ENCODE results near the gene CLDN1. TPM values are rescaled to one million over a fixed set of nuclear protein-coding genes. Genes with fewer than 3 reads are reported as not detected.
A peak's percentile ranks its signal among the peaks of the same experiment; 100 is the strongest.

The CLDN1 gene
- polyA plus RNA-seq, 1 donor from 2014 or later: 1.3 TPM

DNA sequence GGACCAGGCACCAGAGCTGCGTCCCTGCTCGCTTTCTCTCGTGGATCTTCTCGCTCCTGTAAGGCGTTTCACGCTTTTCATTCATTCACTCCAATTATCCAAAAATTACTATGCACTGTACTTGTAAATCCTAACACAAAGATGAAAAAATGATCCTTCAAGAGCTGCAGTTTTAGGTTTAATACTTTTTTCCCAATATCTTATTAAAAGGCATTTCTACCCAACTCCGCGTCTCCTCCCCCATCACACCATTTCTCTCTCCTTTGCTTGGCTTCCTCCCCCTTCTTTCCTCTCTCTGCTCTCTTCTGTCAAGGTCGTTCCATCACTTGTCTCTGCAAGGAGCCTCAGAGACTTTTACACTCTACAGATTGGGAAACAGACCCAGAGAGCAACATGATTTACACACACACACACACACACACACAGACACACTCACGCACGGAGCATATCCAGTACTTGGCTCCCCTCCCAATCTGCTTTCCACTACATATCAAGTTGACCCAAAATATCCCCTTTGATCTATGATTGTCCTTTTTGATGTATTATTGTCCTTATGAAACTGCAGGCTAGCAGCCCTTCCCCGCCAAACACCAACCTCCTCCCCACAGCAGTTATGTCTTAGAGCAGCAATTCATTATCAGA, 479 bp upstream of the CLDN1 start:
- Histone ChIP-seq H3K4me3 (ENCODE audit: low read length) (peak overlapping the region; percentile 81), H3K79me2 (replicated peaks; ENCODE audit: insufficient read depth, low read length) (no peaks in the 10 kb centered on the region), H3F3A (ENCODE audit: insufficient read depth, low read length, poor library complexity, severe bottlenecking) (no peaks in the 10 kb centered on the region), H3K27me3 (ENCODE audit: insufficient read depth, low read depth, low read length) (peaks cover 21% of the 10 kb centered on the region), H2AFZ (ENCODE audit: low read depth, low read length) (no peak overlapping the region), H3K9ac (ENCODE audit: low read length) (no peak overlapping the region), H3K9me3 (ENCODE audit: low read length) (no peaks in the 10 kb centered on the region), H4K20me1 (ENCODE audit: insufficient read depth) (no peaks in the 10 kb centered on the region), H3K27ac (ENCODE audit: low read length) (no peak overlapping the region), H3K9me2 (ENCODE audit: insufficient read depth, low read length) (no peaks in the 10 kb centered on the region), H3K4me2 (ENCODE audit: low read length) (no peak overlapping the region), H3K36me3 (ENCODE audit: insufficient read depth, low read length) (no peaks in the 10 kb centered on the region)
- TF ChIP-seq EP300 (conservative IDR thresholded peaks at IDR 0.05; ENCODE audit: poor library complexity, severe bottlenecking): no peak
- TF ChIP-seq SMC3 (conservative IDR thresholded peaks at IDR 0.05; ENCODE audit: poor library complexity): no peak

DNA sequence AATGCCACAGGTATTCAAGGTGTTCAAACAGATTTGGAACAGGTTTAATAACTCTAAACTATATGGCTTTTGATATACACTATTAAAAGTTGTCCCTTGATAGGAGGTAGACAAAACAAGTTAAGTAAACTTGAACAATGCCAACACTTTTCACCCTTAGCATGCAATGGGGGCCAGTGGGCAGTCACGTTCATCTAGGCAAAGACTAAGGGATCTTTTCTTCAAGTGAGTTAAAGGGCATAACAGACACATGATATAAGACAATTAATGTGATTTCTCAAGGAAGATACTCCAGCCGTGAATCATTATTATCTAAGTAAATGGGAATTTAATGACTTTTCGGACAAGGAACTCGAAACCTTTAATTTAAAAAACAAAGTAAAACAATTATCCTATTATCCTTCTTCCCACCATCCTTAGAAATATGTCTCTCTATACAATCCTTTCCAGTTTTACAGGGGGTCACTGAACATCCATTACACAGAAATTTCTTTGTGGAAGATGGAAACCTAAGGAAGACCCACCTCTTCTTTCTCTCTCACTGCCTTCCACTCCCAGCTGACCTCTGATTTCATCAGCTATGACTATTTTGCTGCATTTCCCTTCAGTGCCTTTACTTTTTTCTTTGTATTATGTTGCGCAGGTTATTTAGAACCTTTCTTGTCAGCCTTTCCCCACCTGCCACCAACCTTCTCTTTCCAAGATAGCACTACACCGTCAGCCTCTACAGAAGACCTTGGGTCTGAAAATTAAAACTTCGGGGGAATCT, 1.5 kb downstream of the CLDN1 start:
- no peak overlapping the region for H3K9ac ChIP-seq (ENCODE audit: low read length)
- H3K9me2 ChIP-seq (ENCODE audit: insufficient read depth, low read length): no peaks in the 10 kb centered on the region
- no peaks in the 10 kb centered on the region for H3F3A ChIP-seq (ENCODE audit: insufficient read depth, low read length, poor library complexity, severe bottlenecking)
- no peak overlapping the region for H3K4me2 ChIP-seq (ENCODE audit: low read length)
- no peak overlapping the region for H3K27ac ChIP-seq (ENCODE audit: low read length)
- no peak for TF ChIP-seq RAD21 (conservative IDR thresholded peaks at IDR 0.05)
- TF ChIP-seq, protein P1, sequence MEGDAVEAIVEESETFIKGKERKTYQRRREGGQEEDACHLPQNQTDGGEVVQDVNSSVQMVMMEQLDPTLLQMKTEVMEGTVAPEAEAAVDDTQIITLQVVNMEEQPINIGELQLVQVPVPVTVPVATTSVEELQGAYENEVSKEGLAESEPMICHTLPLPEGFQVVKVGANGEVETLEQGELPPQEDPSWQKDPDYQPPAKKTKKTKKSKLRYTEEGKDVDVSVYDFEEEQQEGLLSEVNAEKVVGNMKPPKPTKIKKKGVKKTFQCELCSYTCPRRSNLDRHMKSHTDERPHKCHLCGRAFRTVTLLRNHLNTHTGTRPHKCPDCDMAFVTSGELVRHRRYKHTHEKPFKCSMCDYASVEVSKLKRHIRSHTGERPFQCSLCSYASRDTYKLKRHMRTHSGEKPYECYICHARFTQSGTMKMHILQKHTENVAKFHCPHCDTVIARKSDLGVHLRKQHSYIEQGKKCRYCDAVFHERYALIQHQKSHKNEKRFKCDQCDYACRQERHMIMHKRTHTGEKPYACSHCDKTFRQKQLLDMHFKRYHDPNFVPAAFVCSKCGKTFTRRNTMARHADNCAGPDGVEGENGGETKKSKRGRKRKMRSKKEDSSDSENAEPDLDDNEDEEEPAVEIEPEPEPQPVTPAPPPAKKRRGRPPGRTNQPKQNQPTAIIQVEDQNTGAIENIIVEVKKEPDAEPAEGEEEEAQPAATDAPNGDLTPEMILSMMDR (IDR thresholded peaks at IDR 0.05; ENCODE audit: poor library complexity, severe bottlenecking): no peak
- TF ChIP-seq EP300 (conservative IDR thresholded peaks at IDR 0.05; ENCODE audit: poor library complexity, severe bottlenecking): no peak
- no peak overlapping the region for H3K4me3 ChIP-seq (ENCODE audit: low read length)
- H3K36me3 ChIP-seq (ENCODE audit: insufficient read depth, low read length): no peaks in the 10 kb centered on the region
- no peak overlapping the region for H2AFZ ChIP-seq (ENCODE audit: low read depth, low read length)
- H3K9me3 ChIP-seq (ENCODE audit: low read length): no peaks in the 10 kb centered on the region
- H3K79me2 ChIP-seq (replicated peaks; ENCODE audit: insufficient read depth, low read length): no peaks in the 10 kb centered on the region
- no peaks in the 10 kb centered on the region for H4K20me1 ChIP-seq (ENCODE audit: insufficient read depth)
- H3K27me3 ChIP-seq (ENCODE audit: insufficient read depth, low read depth, low read length): peaks cover 21% of the 10 kb centered on the region

DNA sequence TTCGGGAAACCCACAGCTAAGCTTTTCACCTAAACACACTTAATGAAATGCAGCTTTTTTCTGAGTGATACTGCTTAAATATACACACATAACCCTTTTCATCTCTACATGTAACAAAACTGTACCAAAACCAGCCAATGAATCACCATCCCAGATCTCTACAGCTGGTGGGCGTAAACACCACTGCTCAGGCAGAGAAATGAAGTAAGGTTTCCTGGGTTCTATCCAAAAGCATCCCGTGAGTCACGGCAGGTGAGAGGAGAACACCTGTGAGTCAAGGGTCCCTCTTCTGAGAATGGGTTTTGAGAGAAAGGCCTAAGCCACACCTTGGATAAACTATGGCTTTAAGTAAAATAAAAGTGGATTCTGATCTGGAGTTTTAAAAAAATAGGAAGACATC, 2.6 kb downstream of the CLDN1 start:
- H3K9me3 ChIP-seq (ENCODE audit: low read length): no peaks in the 10 kb centered on the region
- no peak overlapping the region for H3K9ac ChIP-seq (ENCODE audit: low read length)
- H4K20me1 ChIP-seq (ENCODE audit: insufficient read depth): no peaks in the 10 kb centered on the region
- no peak overlapping the region for H3K4me2 ChIP-seq (ENCODE audit: low read length)
- H3K27ac ChIP-seq (ENCODE audit: low read length): no peak overlapping the region
- no peaks in the 10 kb centered on the region for H3K9me2 ChIP-seq (ENCODE audit: insufficient read depth, low read length)
- H2AFZ ChIP-seq (ENCODE audit: low read depth, low read length): no peak overlapping the region
- no peak for TF ChIP-seq EP300 (conservative IDR thresholded peaks at IDR 0.05; ENCODE audit: poor library complexity, severe bottlenecking)
- no peak for TF ChIP-seq MXI1 (conservative IDR thresholded peaks at IDR 0.05; ENCODE audit: poor library complexity, severe bottlenecking)
- TF ChIP-seq EZH2 (IDR thresholded peaks at IDR 0.05; ENCODE audit: borderline replicate concordance, insufficient read depth, low read length, poor library complexity, severe bottlenecking): no peak
- TF ChIP-seq SMC3 (conservative IDR thresholded peaks at IDR 0.05; ENCODE audit: poor library complexity): no peak
- no peak for TF ChIP-seq POLR2AphosphoS5 (IDR thresholded peaks at IDR 0.05)
- no peak for TF ChIP-seq RAD21 (conservative IDR thresholded peaks at IDR 0.05)
- TF ChIP-seq, protein P1 (IDR thresholded peaks at IDR 0.05; ENCODE audit: poor library complexity, severe bottlenecking): no peak
- no peak for TF ChIP-seq TAF1 (IDR thresholded peaks at IDR 0.05; ENCODE audit: low read depth)
- TF ChIP-seq, protein P2, sequence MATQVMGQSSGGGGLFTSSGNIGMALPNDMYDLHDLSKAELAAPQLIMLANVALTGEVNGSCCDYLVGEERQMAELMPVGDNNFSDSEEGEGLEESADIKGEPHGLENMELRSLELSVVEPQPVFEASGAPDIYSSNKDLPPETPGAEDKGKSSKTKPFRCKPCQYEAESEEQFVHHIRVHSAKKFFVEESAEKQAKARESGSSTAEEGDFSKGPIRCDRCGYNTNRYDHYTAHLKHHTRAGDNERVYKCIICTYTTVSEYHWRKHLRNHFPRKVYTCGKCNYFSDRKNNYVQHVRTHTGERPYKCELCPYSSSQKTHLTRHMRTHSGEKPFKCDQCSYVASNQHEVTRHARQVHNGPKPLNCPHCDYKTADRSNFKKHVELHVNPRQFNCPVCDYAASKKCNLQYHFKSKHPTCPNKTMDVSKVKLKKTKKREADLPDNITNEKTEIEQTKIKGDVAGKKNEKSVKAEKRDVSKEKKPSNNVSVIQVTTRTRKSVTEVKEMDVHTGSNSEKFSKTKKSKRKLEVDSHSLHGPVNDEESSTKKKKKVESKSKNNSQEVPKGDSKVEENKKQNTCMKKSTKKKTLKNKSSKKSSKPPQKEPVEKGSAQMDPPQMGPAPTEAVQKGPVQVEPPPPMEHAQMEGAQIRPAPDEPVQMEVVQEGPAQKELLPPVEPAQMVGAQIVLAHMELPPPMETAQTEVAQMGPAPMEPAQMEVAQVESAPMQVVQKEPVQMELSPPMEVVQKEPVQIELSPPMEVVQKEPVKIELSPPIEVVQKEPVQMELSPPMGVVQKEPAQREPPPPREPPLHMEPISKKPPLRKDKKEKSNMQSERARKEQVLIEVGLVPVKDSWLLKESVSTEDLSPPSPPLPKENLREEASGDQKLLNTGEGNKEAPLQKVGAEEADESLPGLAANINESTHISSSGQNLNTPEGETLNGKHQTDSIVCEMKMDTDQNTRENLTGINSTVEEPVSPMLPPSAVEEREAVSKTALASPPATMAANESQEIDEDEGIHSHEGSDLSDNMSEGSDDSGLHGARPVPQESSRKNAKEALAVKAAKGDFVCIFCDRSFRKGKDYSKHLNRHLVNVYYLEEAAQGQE (IDR thresholded peaks at IDR 0.05; ENCODE audit: borderline replicate concordance): no peak
- H3K79me2 ChIP-seq (replicated peaks; ENCODE audit: insufficient read depth, low read length): no peaks in the 10 kb centered on the region
- H3K4me3 ChIP-seq (ENCODE audit: low read length): no peak overlapping the region
- H3K27me3 ChIP-seq (ENCODE audit: insufficient read depth, low read depth, low read length): peaks cover 21% of the 10 kb centered on the region
- no peaks in the 10 kb centered on the region for H3K36me3 ChIP-seq (ENCODE audit: insufficient read depth, low read length)
- no peaks in the 10 kb centered on the region for H3F3A ChIP-seq (ENCODE audit: insufficient read depth, low read length, poor library complexity, severe bottlenecking)
